NCI-H460 (cell line): Measurements from ENCODE around the gene PFKFB1. TPM values are rescaled to one million over a fixed set of nuclear protein-coding genes. Genes with fewer than 3 reads are reported as not detected.
"Not testable (repeated sequence)": the region's sequence is repeated elsewhere in the genome, so short reads cannot be mapped to it uniquely, and the experiment has no call there.

ENCODE experiments used
- DNase-seq: peaks from one replicate; pipeline ENCODE4 v3.0.0-alpha.2; 2016; ENCODE audit warnings: low read depth; ENCODE audit errors: extremely low read depth
- total RNA-seq: library from RNA; depleted of rRNA; stranded (reverse); fragments of >200 nt; shearing (Covaris generic); gene quantifications from 2 replicates; pipeline ENCODE4 v1.2.3, GENCODE V29; 2014

PFKFB1 gene
- total RNA-seq, 1 experiment from 2014 or later = not detected

DNA sequence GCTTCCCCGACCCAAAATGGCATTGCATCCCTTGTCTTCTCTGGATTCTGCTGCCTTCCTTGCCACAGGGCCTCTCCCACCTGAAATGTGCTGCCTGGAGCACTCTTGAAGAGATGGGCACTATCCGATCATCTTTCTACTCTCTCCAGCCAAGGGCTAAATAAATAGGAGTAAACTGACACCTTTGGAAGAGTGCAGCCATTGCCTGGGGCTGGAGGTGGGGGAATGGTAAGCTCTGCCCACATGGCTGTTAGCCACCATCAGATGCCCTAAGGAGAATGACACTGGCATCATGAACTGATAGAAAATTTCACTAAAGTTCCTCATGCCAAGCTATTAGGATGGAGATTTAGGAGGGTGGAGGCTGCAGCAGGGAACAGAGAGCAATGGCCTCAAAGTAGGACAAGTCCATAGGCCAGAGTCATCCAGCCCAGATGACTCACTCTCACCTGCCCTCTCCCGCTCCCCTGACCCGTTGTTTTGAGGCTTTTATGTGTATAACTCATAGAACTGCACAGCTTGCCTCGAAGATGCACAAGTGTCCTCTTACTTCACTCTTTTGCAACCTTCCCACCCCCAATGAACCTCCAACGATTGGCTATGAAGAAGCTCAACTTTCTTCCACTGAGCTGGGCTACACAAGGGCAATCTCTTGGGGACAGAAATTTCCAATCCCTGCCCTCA lies 822 bp upstream of the PFKFB1 start:
- no peak for DNase-seq

GRCh38 chrX:54992911-54993622 lies 921 bp downstream of the PFKFB1 start:
- DNase-seq = no peak

DNA sequence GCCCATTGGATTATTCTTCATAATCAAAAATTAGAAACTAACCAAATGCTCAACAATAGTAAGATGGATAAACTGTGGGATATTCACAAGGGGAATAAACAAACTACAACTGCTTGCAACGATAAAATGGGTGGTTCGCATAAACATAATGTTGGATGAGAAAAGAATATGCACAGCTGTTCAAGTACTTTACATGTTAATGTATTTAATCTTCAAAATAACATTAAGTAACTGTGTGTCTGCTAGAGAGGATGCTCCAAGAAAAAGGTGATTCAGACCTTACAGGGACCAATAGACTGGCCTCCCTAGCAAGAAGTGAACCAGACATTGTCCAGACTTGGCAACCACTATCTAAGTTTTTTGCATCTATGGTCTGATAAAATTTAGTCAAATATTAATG lies 2.3 kb downstream of the PFKFB1 start:
- DNase-seq = no peak

DNA sequence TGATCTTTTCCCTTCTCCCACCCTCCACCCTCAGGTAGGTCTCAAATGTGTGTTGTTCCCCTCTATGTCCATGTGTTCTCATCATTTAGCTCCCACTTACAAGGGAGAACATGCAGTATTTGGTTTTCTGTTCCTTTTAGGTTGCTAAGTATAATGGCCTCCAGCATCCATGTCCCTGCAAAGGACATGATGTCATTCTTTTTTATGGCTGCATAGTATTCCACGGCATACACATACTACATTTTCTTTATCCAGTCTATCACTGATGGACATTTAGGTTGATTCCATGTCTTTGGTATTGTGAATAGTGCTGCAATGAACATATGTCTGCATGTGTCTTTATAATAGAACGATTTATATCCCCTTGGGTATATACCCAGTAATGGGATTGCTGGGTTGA lies 10.7 kb downstream of the PFKFB1 start:
- DNase-seq = not testable (repeated sequence)

GRCh38 chrX:54980334-54980733 lies 13.7 kb downstream of the PFKFB1 start:
- DNase-seq = no peak

DNA sequence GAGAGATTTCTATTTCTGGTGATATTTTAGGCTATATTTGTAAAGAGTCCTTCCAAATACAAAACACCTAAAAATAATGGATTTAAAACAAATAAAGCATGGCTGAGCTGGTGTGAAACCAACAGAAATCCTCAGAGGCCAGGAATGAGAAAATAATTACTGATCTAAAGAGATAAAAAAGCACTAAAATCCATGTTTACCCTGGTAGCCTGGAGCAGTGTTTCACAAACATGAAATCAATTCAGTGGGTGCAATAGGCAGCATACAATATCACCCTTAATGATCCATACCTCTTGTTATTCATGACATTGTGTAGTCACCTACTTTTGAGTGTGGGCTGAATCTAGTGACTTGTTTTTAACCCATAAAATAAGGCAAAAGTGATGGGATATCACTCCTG lies 14.6 kb downstream of the PFKFB1 start:
- no peak for DNase-seq

- DNase-seq = no peak
Measured at GRCh38 chrX:54978448-54978847, 15.5 kb downstream of the PFKFB1 start.

DNA sequence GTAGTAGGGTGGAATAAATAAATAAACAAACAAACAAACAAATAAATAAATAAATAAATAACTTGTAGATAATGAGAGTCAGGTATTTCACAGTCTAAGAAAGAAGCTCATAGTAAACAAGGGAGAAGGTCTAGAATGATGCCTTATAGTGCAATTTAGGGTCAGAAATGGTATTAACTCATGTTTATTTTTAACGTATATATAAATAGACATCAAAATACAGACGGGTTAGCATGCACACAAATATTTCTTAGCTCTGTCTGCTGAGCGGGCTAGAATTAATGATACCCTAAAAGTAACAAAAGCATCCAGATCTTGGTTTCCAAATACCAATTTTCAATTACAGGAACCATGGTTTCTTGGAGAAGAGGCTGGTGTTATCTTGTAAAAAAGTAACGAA lies 16.6 kb downstream of the PFKFB1 start:
- no peak for DNase-seq

GRCh38 chrX:54964766-54965497 lies 29.1 kb downstream of the PFKFB1 start:
- DNase-seq = no peak

DNA sequence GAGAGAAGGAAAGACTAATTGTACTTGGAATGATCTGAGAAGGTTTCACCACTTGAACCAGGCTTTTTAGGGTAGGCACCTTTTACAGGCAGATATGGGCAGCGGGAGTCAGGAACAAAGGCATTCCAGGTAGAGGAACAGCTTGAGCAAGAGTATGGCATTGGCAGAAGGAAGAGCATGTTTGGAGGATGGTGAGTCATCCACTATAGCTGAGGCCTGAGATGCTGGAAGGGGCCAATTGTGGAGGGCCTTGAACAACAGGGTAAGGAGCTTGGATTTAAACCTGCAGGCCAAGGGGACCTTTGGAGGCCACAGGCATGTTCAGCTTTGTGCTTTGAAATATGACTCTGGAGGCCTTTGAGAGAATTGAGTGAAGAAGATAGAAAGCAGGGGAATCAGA lies 32.2 kb downstream of the PFKFB1 start:
- no peak for DNase-seq

- DNase-seq = no peak
Measured at GRCh38 chrX:54950730-54951375, 43.1 kb downstream of the PFKFB1 start.

DNA sequence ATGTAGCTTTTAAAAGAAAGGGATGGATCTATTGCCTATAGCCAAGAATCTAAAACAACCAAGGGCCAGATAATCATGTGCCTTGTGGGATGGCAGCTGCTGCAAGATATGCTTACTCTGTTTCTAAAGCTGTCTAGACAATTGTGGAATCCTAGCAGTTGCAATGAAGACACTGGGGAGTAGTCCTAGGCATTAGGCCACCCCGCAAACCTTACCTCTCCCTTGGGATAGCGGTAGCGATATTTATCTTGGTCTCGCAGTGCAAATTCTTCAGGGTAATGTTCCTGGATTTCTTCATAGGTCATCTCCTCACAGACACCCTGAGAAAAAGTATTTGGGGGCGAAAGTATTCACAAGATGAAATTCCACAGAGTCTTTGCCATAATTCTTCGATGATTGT lies 48.8 kb downstream of the PFKFB1 start:
- DNase-seq = no peak

DNA sequence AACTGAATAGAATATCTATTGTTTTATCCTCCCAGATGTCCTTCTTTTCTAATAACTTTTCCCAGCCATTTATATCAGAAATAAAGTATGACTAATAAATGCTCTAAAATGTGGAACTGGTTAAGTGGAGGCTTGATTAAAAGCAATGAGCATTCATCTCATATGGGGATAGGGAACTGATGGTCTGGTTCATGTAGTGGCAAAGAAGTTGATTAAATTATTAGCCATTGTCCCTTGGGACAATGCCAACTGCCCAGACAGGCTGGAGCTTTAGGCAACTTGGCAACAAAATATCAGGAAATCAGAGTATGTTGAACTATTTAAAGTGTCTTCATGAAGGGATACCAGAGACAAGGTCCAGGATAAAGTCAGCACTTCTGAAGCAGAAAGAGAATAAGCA lies 49.2 kb downstream of the PFKFB1 start:
- DNase-seq = no peak

- DNase-seq = no peak
Measured at GRCh38 chrX:54937416-54937815, 56.6 kb downstream of the PFKFB1 start.

DNA sequence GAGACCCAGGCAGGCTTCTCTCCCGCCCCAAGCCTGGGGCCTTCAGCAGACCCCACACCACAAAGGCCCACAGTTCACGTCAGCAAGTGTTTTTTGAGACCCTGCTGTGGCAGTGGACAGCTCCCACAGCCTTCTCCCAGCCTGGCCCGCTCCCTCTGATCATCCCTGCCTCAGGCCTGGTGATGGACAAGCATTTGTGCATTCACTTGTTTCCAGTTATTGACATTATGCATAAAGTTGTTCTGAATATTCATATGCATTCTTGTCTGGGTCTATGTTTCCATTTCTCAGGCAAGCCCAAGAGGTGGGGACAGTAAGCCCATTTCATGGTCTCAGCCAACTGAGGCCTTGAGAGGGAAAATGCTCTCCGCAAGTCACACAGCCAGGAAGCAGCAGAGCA lies 58.7 kb downstream of the PFKFB1 start:
- no peak for DNase-seq

GRCh38 chrX:54934890-54935289 lies 59.1 kb downstream of the PFKFB1 start:
- no peak for DNase-seq

DNA sequence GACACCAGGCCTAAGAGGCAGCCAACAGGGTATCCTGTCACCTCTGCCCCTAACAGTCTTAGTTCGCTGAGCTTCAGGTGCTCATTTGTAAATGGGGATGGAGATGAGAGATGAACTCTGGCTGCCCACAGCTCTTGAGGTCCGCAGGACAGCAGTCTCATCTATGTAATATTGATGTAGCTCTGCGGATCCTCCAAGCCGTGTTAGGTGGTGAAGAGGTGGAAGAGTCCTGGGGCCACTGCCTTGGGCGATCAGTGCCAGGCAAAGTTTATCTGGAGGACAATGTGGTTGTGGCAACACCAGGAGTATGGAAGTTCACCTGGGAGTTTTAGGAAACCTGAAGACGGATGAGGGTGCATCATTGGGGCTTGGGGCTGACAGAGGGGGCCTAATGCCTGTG lies 59.9 kb downstream of the PFKFB1 start:
- no peak for DNase-seq

GRCh38 chrX:54933150-54933826 lies 60.7 kb downstream of the PFKFB1 start:
- DNase-seq = no peak

- DNase-seq = no peak
Measured at GRCh38 chrX:54931107-54931506, 62.9 kb downstream of the PFKFB1 start.

- DNase-seq = no peak
Measured at GRCh38 chrX:54930291-54931049, 63.5 kb downstream of the PFKFB1 start.
